Stimulated activated CD8-positive, alpha-beta memory T cell treated with anti-CD3 and anti-CD28 coated beads, Interleukin-4, amount 100 ng/mL, for 1 hour (primary cell): ENCODE results near the gene RPL10.

Experiments
- DNase-seq, 2 donors: peaks; one replicate each; pipeline ENCODE4 v3.0.0-alpha.2; 2020; ENCODE audit warnings: low read depth in 2 of 2, low spot score in 1 of 2

The RPL10 gene

GRCh38 chrX:154362085-154362742 is 36.0 kb upstream of the RPL10 start:
- no peak for DNase-seq

DNA sequence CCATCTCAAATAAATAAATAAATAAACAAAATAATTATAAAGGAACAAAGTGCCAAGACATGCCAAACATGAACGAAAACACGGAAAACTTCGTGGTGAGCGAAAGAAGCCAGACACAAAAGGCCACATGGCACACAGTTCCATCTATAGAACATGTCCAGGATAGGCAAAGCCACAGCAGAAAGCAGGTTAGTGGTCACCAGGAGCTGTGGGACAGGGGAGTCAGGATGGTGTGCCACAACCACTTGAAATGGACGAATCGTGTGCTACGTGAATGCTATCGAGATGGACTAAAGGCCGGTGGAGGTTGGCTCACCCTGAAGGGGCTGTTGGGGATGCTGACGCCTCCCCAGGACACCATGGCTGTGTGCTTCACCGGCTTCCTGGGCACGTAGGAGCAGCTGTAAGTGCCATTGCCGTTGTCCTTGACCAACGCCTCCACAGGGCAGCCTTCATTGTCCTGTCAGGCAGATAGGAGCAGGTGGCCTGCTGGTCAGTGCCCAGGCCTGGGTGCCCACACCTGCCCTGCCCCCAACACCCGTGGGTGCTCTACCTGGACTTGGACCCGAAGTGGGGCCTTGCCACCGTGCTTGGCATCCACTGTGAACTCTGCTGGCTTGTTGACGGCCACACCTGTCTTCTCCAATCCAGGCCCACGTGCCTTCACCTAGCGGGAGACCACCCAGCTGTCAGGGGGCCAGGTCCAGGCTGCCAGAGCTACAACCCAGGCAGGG is 34.3 kb upstream of the RPL10 start:
- no peak for DNase-seq

GRCh38 chrX:154365052-154365600 is 33.1 kb upstream of the RPL10 start:
- DNase-seq: no peak

- no peak for DNase-seq
These were observed 32.0 kb upstream of the RPL10 start for GRCh38 chrX:154365997-154366665.

- DNase-seq: no peak
These were observed 31.5 kb upstream of the RPL10 start for GRCh38 chrX:154366666-154367055.

GRCh38 chrX:154367474-154368308 is 30.5 kb upstream of the RPL10 start:
- no peak for DNase-seq

GRCh38 chrX:154368630-154369448 is 29.3 kb upstream of the RPL10 start:
- peak; percentile 86 for DNase-seq

DNA sequence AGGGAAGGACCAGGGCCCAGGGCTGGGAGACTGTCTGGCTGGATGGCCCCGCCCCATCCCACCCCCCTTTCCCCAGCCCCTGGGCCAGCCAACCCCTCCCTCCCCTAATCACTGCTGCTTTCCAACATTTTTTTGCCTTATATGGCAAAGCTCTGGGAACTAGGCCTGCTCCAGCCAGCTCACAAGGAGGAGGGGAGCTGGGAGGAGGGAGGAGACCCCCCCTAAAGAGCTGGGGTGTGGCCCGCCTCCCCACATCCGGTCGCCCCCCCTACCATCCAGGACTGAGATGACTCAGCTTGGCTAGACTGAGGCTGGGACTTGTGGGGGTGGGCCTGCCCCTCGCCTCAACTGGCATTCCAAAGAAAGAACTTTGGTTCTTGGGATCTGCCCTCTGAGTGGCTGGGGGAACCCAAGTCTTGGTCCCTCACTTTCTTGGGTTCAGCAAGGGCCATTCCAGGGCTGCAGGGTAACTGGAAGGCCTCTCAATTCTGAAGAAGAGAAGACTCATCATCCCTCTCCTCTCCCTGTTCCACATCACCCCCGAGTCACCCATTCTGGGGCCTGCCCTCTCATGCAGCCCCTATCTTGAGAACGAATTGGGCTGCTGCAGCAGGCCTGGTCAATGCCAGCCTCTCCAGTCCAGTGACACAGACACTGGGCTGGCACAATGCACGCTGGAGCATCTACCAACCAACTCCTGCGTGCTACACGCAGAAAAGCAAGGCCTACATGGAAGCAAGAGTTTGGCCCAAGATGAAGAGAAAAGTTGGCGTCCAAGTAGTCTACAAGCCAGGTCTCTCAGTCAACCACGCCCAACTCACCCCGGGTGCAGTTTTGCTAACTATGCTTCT is 28.5 kb upstream of the RPL10 start:
- DNase-seq: peak in 1 of 2 donors; percentile 63

DNA sequence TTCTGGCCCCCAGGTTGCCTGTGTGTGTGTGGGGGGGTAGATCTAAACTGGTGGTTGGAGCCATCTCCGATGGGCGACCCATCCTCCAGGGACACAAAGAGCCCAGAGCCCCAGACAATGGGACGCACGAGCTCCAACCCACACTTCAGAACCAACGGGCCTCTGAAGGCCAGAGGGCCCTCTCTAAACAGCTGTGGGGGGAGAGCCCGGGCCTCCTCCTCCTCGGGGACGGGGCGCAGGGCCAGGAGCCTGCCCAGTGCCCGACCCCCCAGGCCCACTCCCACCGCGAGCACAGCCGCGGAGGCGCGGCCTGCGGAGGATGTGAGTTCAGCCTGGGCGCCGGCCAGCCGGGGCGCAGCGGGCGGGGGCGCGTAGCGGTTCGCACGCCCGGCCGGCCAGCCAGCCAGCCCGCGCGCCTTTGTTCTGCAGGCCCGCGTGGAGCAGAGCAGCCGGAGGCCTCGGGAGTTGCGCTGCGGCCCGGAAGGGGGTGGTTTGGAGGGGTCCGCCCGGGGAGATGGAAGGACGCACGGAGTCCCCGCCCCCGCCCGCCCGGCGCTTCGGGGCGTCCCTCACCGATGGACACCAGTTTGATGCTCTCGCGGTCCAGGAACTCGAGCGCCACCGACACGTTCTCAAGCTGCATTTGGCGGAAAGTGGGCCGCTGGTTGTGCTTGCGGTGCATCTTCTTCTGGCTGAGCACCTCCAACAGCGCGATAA is 27.7 kb upstream of the RPL10 start:
- DNase-seq: no peak

- peak; percentile 73 to 85 for DNase-seq
These were observed 27.0 kb upstream of the RPL10 start for GRCh38 chrX:154371017-154371788.

DNA sequence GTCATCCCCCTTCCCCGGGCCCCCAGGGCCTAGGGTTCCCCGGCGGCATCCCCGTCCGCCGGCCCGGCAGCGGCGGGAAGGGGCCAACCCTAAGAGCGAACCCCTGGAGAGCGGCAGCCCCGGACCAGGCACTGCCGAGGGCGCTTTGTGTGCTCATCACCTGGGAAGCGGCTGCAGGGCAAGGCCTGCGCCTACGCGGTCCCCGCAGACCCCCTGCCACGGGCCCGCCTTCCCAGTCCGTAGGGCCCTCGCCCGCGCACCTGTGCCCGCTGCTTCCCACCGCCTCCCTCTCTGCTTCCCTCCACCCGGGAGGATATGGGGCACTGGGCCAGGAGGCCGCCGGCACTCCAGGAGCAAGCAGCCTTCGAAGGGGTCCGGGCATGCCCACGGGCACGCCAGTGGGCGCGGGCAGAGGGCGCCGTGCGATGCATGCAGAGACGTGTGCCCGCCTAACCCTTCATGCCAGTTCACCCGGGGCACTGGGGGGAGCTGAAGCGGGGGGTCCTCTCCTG is 26.3 kb upstream of the RPL10 start:
- DNase-seq: no peak

- DNase-seq: no peak
These were observed 25.6 kb upstream of the RPL10 start for GRCh38 chrX:154372612-154373022.

DNA sequence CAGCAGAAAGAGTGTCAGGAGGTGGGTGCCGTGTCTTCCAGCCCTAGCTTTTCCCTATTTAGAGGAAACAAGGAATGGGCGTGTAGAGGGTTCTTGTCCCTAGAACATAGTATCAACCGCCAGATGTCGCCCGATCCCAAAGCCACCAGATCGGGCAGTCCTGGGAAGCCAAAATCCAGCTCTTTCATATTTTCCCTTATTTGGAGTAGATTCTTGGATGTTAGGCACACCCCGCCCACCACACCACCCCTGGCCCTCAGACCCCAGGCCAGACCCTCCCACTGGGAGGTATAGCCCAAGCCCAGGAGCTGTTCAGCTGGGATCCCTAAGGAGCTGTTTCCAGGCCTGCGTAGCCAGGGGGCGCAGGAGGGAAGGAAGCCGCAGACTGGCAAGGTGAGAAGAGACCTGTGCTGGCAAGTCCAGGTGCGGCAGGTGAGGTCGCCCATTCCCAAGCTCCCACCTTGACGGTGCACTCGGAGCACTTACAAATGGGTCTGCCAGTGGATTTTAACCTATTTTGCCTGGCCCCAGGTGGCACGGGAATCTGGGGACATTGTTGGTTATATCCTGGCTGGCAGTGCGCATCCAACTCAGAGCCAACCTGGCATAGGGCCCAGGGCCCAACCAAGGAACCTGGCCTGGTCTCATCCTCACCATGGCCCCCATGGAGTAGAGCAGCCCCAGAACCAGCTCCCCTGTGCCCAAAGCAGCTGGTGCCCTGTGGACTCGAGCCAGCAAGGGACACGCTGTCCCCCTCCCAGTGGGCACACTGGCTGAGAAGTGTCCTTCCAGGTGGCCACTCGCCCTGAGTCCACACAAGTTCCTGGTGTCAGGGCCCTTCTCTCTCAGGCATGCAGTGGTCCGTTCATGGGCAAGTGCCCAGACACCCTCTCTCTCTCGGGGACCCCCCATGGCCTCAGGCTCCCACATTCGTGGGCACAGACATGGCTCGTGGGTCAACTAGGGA is 24.6 kb upstream of the RPL10 start:
- no peak for DNase-seq

DNA sequence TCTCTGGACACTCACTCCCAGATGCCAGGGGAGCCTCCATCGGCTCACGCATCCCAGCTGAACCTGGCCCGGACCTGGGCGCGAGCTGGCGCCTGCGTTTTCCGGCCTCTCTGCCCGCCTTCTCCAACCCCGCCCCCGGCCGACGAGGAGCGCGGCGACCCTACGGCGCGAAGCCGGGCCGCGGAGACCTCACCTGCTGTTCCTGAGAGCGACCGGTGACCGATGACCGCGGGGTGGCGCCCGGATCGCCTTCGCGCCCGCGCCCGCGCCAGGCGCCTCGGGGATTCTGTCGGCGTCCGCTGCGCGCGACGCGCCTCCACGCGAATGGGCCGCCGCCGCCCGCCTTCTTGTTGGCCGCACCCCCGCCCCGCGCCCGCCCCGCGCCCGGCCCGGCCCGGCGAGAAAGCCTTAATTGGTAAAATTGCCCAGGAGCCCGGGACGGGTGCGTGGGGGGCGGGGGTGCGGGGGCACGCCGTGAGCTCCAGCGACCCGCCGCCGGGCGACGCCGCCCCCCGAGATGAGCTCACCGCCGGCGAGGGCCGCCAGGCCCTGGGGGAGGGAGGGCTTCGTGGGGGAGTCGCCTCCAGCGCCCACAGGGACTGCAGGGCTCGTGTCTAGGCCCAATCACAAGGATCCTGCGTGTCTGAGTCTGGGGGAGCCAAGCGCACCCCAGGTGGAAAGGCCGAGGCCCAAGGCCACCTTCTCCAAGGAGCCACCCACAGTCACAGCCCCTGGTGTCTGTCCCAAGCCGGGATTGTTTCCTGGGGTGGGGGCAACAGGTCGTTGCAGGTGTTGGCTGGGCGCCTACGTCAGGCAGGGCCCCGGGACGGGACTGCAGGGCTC is 23.6 kb upstream of the RPL10 start, which contains the start of gene FLNA:
Gene FLNA (minus strand): TSS at position 322 of the 843 bp plus-strand sequence. CDS start 3,389 bp downstream, outside the sequence.
- DNase-seq: no peak

DNA sequence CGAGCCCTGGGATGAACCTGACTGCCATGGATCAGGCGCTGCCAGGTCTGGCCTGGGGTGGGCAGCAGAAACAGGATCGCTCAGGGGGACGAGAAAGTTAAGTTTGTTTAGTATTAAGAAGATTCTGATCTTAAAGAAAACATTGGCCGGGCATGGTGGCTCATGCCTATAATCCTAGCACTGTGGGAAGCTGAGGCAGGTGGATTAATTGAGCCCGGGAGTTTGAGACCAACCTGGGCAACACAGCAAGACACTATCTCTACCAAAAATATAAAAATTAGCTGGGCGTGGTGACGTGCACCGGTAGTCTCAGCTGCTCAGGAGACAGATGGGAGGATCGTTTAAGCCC is 23.0 kb upstream of the RPL10 start:
- DNase-seq: no peak

GRCh38 chrX:154376774-154377173 is 21.4 kb upstream of the RPL10 start:
- no peak for DNase-seq
